OCI-LY1 (cell line): ENCODE measurements around the gene SERPINE3.

ENCODE experiments used
- H2AFZ ChIP-seq: fragments of 200-600 bp; sonication (generic), shearing (Covaris generic); 2 replicates; pipeline ENCODE4 v1.6.0; 2014; ENCODE audit warnings: antibody characterized with exemption, mild to moderate bottlenecking, low read length
- H3F3A ChIP-seq: fragments of 200-600 bp; sonication (generic), shearing (Covaris generic); 2 replicates; pipeline ENCODE4 v1.6.0; 2014; ENCODE audit warnings: mild to moderate bottlenecking, antibody characterized with exemption, low read length, moderate library complexity; ENCODE audit not compliant: insufficient read depth
- H3K27ac ChIP-seq: fragments of 200-600 bp; sonication (generic); 2 replicates; pipeline ENCODE4 v1.5.1; 2014; ENCODE audit warnings: low read length, mixed run types, mild to moderate bottlenecking, low read depth; ENCODE audit not compliant: poor library complexity, severe bottlenecking
- H3K27me3 ChIP-seq: fragments of 200-600 bp; sonication (generic); 2 replicates; pipeline ENCODE4 v1.6.0; 2014; ENCODE audit warnings: antibody characterized with exemption, mild to moderate bottlenecking, low read length, moderate library complexity; ENCODE audit not compliant: insufficient read depth
- H3K36me3 ChIP-seq: fragments of 200-600 bp; sonication (generic); 2 replicates; pipeline ENCODE4 v1.6.1; 2014; ENCODE audit warnings: mild to moderate bottlenecking, antibody characterized with exemption, low read length, moderate library complexity, mixed read lengths; ENCODE audit not compliant: insufficient read depth
- H3K4me1 ChIP-seq: fragments of 200-600 bp; sonication (generic); 2 replicates; pipeline ENCODE4 v1.5.1; 2014; ENCODE audit warnings: mild to moderate bottlenecking, low read length, moderate library complexity; ENCODE audit not compliant: insufficient read depth, severe bottlenecking
- H3K4me2 ChIP-seq: fragments of 200-600 bp; sonication (generic), shearing (Covaris generic); 2 replicates; pipeline ENCODE4 v1.6.1; 2014; ENCODE audit warnings: low read length
- H3K4me3 ChIP-seq: fragments of 200-600 bp; sonication (generic); 2 replicates; pipeline ENCODE4 v1.5.1; 2014; ENCODE audit warnings: low read length, low read depth, mild to moderate bottlenecking, mixed read lengths; ENCODE audit not compliant: poor library complexity, severe bottlenecking
- H3K79me2 ChIP-seq: fragments of 200-600 bp; shearing (Covaris generic); 2 replicates; pipeline ENCODE4 v1.6.1; 2016; ENCODE audit warnings: mixed run types, low read length, mixed read lengths; ENCODE audit not compliant: insufficient read depth
- H3K9ac ChIP-seq: fragments of 200-600 bp; sonication (generic), shearing (Covaris generic); 2 replicates; pipeline ENCODE4 v1.6.1; 2014; ENCODE audit warnings: mild to moderate bottlenecking, low read length, mixed read lengths
- H3K9me2 ChIP-seq: fragments of 200-600 bp; sonication (generic), shearing (Covaris generic); 2 replicates; pipeline ENCODE4 v1.6.1; 2014; ENCODE audit warnings: low read depth, mild to moderate bottlenecking, low read length, mixed read lengths
- H3K9me3 ChIP-seq: fragments of 200-600 bp; shearing (Covaris generic); 2 replicates; pipeline ENCODE4 v1.6.1; 2014; ENCODE audit warnings: low read length, mixed read lengths
- H4K20me1 ChIP-seq: fragments of 200-600 bp; sonication (generic), shearing (Covaris generic); 2 replicates; pipeline ENCODE4 v1.6.0; 2016; ENCODE audit warnings: mild to moderate bottlenecking, low read length; ENCODE audit not compliant: insufficient read depth
- CTCF ChIP-seq: fragments of 200-600 bp; sonication (generic), shearing (Covaris generic); IDR thresholded peaks from 2 replicates; pipeline ENCODE4 v1.5.1; 2017; ENCODE audit warnings: mild to moderate bottlenecking, antibody characterized with exemption, low read length, moderate library complexity, mixed read lengths
- EZH2 ChIP-seq: fragments of 200-600 bp; sonication (generic), shearing (Covaris generic); IDR thresholded peaks from 2 replicates; pipeline ENCODE4 v1.8.0; 2017; ENCODE audit warnings: borderline replicate concordance, mixed run types, mild to moderate bottlenecking, antibody characterized with exemption, low read length, moderate library complexity, mixed read lengths

The SERPINE3 gene

DNA sequence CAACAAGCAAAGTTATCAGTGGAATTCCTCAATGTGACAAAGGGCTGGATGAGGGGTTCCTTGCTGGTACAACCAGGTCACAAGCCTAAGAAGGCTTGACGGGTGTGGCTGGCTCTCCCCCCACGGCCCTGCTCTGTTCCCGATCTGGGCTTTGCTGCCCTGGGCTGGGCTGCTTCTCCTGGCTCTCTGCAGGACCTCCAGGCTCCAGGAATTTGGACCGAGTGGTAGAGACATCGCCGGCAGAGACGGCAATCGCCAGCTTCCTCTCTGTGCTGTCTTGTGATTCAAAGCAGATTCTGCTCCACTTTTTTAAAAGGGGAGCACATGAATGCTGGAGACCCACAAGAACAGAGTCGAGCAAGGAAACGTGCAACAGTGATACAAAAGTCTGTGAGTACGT, at the start of gene SERPINE3:
TSS of gene SERPINE3 (plus strand) at position 338 of the 400 bp plus-strand sequence. CDS start 1,401 bp downstream, outside the sequence.
- Histone ChIP-seq H3K9me3 (no peaks in the 10 kb centered on the region), H3K79me2 (no peaks in the 10 kb centered on the region), H3K4me1 (no peaks in the 10 kb centered on the region), H4K20me1 (no peaks in the 10 kb centered on the region), H3F3A (no peaks in the 10 kb centered on the region), H3K36me3 (no peaks in the 10 kb centered on the region), H3K4me3 (no peak within 1 kb of the TSS), H3K27me3 (no peaks in the 10 kb centered on the region), H3K9ac (no peak within 1 kb of the TSS), H3K27ac (no peak within 1 kb of the TSS), H3K9me2 (no peaks in the 10 kb centered on the region), H3K4me2 (no peak within 1 kb of the TSS), H2AFZ (no peak within 1 kb of the TSS)
- TF ChIP-seq EZH2 (no peak), CTCF (no peak)

DNA sequence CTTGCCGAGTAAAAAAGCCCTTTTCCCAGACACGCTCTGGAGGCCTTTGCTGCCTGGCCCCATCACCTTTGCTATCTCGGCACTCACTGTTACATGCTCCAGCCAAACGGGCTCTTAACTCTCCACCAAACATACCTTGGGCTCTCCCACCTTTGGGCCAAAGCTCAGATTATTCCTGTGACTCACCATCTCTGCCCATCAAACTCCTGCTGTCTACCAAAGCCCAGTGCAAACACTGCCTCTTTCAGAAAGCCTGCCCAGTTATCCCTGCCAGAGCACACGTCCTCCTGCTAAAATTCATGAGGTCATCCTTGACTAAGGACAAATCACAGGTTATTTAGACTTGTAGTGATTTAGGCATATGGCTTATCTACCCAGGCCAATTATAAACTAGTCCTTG, 48.1 kb upstream of the SERPINE3 start:
- Histone ChIP-seq H3K9ac (no peak overlapping the region), H3K9me2 (no peaks in the 10 kb centered on the region), H3K9me3 (no peaks in the 10 kb centered on the region), H3K27ac (no peak overlapping the region), H4K20me1 (no peaks in the 10 kb centered on the region), H3K4me2 (no peak overlapping the region), H3K36me3 (no peaks in the 10 kb centered on the region), H3K4me1 (no peaks in the 10 kb centered on the region), H3K4me3 (no peak overlapping the region), H3K27me3 (no peaks in the 10 kb centered on the region), H3F3A (no peaks in the 10 kb centered on the region), H2AFZ (no peak overlapping the region), H3K79me2 (no peaks in the 10 kb centered on the region)
- no peak for TF ChIP-seq CTCF
- no peak for TF ChIP-seq EZH2

DNA sequence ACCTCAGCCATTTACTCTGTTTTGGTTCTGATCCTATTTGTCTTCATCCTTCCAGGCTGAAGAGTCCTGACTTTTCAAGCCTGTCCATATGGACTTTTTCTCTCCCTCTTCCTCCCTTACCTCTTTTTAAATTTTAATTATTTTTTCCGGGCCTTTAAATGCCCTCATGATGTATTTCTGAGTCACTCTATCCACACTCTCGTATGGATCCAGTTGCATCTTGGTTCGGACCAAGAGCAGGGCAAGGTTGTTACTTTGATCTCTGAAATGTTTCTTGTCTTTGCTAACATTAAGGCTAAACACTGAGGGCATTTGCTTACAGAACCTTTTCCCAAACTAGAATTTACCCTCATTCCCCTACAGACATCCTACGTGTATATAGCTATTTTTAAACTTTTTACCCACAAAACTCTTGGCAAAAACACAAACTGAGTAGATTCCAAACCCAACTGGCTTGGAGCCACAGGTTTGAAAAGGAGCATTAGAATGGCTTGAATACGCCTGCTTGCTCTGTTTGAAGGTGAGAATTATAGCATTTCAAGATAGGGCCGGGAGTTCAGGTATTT, 47.4 kb upstream of the SERPINE3 start:
- Histone ChIP-seq H3K9ac (no peak overlapping the region), H3K36me3 (no peaks in the 10 kb centered on the region), H3K27me3 (no peaks in the 10 kb centered on the region), H3K4me3 (no peak overlapping the region), H3F3A (no peaks in the 10 kb centered on the region), H3K9me2 (no peaks in the 10 kb centered on the region), H3K27ac (no peak overlapping the region), H3K79me2 (no peaks in the 10 kb centered on the region), H2AFZ (no peak overlapping the region), H3K9me3 (no peaks in the 10 kb centered on the region), H3K4me2 (no peak overlapping the region), H4K20me1 (no peaks in the 10 kb centered on the region), H3K4me1 (no peaks in the 10 kb centered on the region)
- TF ChIP-seq EZH2 (no peak), CTCF (no peak)
